GM12801 (cell line): Measurements from ENCODE around the gene DFFB.

ENCODE experiments used
- TF ChIP-seq, protein P1 (sequence below): IDR thresholded peaks from one replicate; pipeline ENCODE4 v1.5.1; 2011; ENCODE audit warnings: control low read depth; ENCODE audit not compliant: insufficient read length; ENCODE audit errors: extremely low read depth

DFFB gene

DNA sequence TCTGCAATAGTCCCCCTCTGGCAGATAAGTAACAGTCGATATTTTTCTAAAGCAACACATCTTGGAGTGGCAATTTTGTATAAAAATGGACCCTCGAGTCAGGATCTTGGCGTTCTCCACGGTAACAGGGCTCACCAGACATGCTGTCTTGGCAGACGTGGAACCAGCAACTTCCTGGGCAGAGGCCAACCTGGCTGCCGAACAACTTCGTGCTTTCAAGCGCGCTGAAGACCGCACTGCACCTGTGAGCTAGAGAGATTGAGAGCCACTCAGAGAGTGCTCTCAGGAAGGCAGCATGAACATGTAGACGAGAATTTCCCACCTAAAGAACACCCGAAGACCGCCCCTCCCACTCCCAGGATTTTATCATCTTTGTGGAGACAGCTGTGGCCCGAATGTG lies 35.5 kb downstream of the DFFB start:
- TF ChIP-seq, protein P1, sequence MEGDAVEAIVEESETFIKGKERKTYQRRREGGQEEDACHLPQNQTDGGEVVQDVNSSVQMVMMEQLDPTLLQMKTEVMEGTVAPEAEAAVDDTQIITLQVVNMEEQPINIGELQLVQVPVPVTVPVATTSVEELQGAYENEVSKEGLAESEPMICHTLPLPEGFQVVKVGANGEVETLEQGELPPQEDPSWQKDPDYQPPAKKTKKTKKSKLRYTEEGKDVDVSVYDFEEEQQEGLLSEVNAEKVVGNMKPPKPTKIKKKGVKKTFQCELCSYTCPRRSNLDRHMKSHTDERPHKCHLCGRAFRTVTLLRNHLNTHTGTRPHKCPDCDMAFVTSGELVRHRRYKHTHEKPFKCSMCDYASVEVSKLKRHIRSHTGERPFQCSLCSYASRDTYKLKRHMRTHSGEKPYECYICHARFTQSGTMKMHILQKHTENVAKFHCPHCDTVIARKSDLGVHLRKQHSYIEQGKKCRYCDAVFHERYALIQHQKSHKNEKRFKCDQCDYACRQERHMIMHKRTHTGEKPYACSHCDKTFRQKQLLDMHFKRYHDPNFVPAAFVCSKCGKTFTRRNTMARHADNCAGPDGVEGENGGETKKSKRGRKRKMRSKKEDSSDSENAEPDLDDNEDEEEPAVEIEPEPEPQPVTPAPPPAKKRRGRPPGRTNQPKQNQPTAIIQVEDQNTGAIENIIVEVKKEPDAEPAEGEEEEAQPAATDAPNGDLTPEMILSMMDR, result no peak

DNA sequence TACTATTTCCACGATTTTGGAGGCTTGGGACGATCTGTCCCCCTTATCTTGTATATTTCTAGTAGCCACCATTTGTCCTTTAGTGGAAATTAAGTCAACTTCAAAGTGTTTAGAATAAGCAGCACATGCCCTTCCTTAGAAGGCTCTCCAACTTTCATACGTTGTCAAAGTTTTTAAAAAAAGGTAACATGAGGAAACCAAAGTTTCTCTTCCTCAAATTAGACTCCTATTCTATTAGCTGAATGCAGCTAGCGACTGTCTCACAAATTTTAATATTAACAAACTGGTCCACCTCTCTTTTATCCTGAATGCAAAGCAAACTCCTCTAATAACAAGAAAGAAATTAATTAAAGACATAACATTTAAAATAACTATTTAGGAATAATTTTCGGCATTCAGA lies 35.9 kb downstream of the DFFB start:
- TF ChIP-seq, protein P1, result no peak

DNA sequence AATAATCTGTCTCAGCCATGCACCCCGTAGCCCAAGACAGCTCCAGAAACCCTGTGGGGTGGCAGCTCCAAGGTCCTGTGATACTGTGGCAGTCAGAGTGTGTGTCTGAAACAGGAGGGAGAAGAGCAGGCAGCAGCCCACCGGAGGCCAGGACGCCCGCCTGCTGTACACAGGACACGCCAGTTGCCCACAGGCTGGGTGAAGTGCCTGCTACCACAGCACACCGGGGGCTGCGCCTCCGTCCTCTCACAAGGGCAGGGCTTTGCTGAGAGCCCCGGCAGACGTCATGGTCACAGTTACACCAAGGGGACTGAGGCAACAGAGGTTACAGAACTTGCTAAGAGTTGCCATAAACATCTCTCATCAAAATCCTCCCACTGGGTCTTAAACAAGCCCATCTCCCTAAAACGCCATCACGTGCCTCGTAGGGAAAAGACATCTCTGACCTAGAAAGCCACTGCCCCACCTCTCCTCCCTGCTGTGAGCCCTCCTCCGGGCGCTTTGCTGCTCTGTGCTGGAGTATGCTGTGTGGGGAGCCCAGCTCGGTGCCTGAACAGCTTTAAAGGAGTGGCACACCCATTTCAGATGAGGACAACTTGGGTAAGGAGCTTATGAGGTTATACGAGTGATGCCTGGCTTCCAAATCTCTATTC lies 37.5 kb downstream of the DFFB start:
- TF ChIP-seq, protein P1, result no peak

DNA sequence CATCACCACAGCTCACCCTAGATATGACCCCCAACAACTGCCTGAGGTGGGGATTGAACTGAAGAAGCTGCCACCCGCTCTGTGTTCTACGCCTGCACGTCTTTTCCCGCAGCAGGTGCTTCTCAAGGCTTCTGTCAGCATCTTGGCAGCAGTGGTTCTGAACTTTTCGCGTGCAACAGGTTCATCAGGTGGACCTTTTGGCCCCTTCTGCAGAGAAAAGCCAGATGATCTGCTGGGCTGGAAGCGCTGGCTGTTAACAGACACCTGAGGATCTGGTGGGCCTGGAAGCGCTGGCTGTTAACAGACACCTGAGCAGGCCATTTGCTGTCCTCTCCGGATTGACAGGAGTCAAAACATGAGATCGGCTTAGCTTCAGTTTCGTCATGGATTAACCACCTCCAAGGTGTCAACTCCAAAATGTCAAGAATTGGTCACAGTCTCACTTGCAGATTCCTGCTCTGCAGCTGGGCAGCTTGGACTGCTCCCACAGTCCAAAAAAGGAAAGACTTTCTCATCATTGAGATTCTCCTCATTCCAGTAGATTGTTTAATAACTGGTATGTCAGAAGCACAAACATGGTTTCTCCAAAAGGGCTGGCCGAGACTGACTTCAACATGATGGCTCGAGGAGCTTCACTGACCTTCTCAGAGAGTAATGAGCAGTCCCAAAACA lies 38.1 kb downstream of the DFFB start:
- TF ChIP-seq, protein P1, result no peak

DNA sequence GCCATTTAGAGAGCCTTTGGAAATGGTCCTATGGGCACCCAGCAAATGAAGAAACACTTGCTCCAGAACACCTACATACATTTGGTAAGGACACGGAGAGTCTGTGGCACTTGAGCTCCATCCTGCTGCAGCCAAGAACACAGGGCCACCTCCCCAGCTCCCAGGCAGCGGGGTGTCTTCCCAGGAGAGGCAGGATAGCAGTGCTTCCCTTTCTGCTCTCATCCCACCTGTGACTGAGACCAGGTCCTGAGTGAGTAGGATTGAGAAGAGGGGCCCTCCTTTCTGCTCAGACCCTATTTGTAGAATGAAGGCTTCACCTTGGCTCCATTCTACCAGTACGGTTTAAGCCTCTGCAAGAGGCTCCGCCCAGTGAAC lies 38.7 kb downstream of the DFFB start:
- TF ChIP-seq, protein P1, result no peak

DNA sequence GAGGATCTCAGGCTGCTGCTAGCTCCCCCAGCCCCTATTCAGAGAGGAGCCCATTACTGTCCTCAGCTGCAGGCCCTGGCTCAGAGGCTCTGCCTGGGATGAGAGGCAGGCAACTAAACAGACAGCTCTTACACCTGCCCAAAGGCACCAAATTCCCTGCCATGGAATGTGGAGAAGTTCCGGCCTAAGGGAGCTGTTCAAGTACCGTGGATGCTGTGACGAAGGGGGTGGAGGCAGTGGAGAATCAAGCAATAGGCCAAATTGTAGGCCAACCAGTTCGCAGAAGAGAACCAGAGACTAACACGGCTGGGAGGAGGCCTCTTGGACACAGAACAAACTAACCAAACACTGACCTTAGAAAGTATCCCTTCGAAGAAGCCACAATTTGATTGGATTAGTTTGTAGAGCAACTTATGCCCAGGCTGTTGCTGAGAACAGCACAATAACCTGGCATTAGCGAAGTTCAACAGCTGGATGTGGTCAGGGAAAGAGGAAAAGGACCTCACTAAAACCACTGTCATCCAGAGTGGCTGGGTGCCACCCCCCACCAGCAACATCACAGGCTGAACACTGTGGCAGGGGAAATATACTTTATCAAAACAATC lies 39.2 kb downstream of the DFFB start:
- TF ChIP-seq, protein P1, result no peak

DNA sequence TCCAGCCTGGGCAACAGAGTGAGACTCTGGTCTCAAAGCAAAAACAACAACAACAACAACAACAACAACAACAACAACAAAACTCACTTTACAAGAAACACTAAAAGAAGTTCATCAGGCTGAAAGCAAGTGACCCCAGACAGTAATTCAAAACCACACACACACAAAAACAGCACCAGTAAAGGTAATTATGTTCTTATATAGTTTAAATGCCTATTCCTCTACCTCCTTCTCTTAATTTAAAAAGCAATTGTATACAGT lies 41.1 kb downstream of the DFFB start:
- TF ChIP-seq, protein P1, result no peak
